DND-41 (cell line): Measurements from ENCODE around the gene AK5.

Source experiments
- EZH2 ChIP-seq: IDR thresholded peaks from 3 replicates; pipeline ENCODE4 v1.6.1; 2012; ENCODE audit warnings: borderline replicate concordance, low read depth, mild to moderate bottlenecking, moderate library complexity, low read length, inconsistent platforms; ENCODE audit not compliant: severe bottlenecking
- TF ChIP-seq, protein P1 (sequence below): IDR thresholded peaks from 2 replicates; pipeline ENCODE4 v1.5.1; 2012; ENCODE audit warnings: borderline replicate concordance, low read length, moderate library complexity, mild to moderate bottlenecking; ENCODE audit not compliant: poor library complexity, severe bottlenecking; ENCODE audit errors: extremely low read depth

GRCh38 chr1:77421504-77422233 is 139.8 kb downstream of the AK5 start:
- TF ChIP-seq, protein P1, sequence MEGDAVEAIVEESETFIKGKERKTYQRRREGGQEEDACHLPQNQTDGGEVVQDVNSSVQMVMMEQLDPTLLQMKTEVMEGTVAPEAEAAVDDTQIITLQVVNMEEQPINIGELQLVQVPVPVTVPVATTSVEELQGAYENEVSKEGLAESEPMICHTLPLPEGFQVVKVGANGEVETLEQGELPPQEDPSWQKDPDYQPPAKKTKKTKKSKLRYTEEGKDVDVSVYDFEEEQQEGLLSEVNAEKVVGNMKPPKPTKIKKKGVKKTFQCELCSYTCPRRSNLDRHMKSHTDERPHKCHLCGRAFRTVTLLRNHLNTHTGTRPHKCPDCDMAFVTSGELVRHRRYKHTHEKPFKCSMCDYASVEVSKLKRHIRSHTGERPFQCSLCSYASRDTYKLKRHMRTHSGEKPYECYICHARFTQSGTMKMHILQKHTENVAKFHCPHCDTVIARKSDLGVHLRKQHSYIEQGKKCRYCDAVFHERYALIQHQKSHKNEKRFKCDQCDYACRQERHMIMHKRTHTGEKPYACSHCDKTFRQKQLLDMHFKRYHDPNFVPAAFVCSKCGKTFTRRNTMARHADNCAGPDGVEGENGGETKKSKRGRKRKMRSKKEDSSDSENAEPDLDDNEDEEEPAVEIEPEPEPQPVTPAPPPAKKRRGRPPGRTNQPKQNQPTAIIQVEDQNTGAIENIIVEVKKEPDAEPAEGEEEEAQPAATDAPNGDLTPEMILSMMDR: no peak
- TF ChIP-seq EZH2: no peak
